RWPE2 (cell line): Measurements from ENCODE around the gene STAT3.
"Not testable (repeated sequence)": the region's sequence is repeated elsewhere in the genome, so short reads cannot be mapped to it uniquely, and the experiment has no call there.

Source experiments
- ATAC-seq: fragments of 200-7000 bp; cut with Tn5 transposase; 3 replicates; pipeline ENCODE4 v1.9.1; 2021; ENCODE audit warnings: low read depth
- DNase-seq: peaks from one replicate; pipeline ENCODE4 v3.0.0-alpha.2; 2020; ENCODE audit warnings: low spot score
- H3K27ac ChIP-seq: fragments of 450-650 bp; 2 replicates; pipeline ENCODE4 v1.5.1; 2017; ENCODE audit warnings: mild to moderate bottlenecking; ENCODE audit not compliant: poor library complexity, severe bottlenecking
- H3K27me3 ChIP-seq: fragments of 250-450 bp; sonication (Bioruptor Pico); 2 replicates; pipeline ENCODE4 v1.5.1; 2021; ENCODE audit warnings: mild to moderate bottlenecking, moderate library complexity; ENCODE audit not compliant: insufficient read depth, poor library complexity, severe bottlenecking
- H3K36me3 ChIP-seq: fragments of 250-450 bp; sonication (Bioruptor Pico); 2 replicates; pipeline ENCODE4 v1.5.1; 2020; ENCODE audit warnings: low read depth, mild to moderate bottlenecking, moderate library complexity
- H3K4me1 ChIP-seq: fragments of 250-450 bp; sonication (Bioruptor Pico); 2 replicates; pipeline ENCODE4 v1.5.1; 2021; ENCODE audit warnings: mild to moderate bottlenecking, moderate library complexity; ENCODE audit not compliant: insufficient read depth, poor library complexity, severe bottlenecking
- H3K4me3 ChIP-seq: fragments of 250-450 bp; sonication (Bioruptor Pico); 2 replicates; pipeline ENCODE4 v1.5.1; 2021; ENCODE audit warnings: mild to moderate bottlenecking, moderate library complexity; ENCODE audit not compliant: severe bottlenecking
- H3K9me3 ChIP-seq: fragments of 250-450 bp; sonication (Bioruptor Pico); 2 replicates; pipeline ENCODE4 v1.5.1; 2021; ENCODE audit warnings: mild to moderate bottlenecking, moderate library complexity; ENCODE audit not compliant: severe bottlenecking
- TF ChIP-seq, protein P1 (sequence below): fragments of 450-650 bp; IDR thresholded peaks from one replicate; pipeline ENCODE4 v1.5.1; 2017; ENCODE audit warnings: mild to moderate bottlenecking, moderate library complexity; ENCODE audit not compliant: poor library complexity, severe bottlenecking

Gene STAT3

DNA sequence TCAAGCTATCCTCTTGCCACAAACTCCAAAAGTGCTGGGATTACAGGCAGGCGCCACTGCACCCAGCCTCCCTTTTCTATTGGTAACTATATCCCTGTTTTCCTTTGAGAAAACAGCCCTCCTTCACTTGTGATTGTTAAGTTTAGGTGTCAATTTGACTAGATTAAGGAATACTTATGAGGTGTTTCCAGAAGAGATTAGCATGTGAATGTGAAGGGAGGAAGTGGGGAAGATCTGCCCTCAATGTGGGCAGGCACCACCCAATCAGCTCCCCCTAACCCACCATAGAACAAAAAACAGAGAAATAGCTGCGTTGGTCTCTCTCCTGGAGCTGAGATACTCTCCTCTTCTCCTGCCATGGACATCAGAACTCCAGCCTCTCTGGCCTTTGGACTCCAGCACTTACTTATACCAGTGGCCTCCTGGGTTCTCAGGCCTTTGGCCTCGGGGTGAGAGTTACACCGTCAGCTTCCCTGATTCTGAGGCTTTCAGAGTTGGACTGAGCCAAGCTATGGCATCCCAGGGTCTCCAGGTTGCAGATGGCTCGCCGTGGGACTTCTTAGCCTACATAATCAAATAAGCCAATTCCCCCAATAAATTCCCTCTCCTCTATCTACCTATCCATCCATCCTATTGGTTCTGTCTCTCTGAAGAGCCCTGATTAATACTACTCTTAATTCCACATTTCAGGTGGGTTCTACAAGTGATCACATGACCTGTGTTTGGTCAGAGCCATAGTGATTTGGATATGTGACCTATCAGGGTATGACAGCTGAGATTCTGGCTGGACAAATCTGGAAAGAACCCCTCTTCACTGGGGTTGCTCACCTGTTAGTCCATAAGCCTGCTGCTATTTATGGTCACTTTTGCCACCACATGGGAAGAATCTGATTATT, 12.0 kb upstream of the STAT3 start:
- Histone ChIP-seq H3K27me3 (no peaks in the 10 kb centered on the region), H3K9me3 (no peaks in the 10 kb centered on the region), H3K27ac (peak overlapping the region; percentile 23), H3K4me3 (no peak overlapping the region), H3K4me1 (no peaks in the 10 kb centered on the region), H3K36me3 (peaks cover 37% of the 10 kb centered on the region)
- ATAC-seq (no peak), DNase-seq (no peak)
- TF ChIP-seq, protein P1, sequence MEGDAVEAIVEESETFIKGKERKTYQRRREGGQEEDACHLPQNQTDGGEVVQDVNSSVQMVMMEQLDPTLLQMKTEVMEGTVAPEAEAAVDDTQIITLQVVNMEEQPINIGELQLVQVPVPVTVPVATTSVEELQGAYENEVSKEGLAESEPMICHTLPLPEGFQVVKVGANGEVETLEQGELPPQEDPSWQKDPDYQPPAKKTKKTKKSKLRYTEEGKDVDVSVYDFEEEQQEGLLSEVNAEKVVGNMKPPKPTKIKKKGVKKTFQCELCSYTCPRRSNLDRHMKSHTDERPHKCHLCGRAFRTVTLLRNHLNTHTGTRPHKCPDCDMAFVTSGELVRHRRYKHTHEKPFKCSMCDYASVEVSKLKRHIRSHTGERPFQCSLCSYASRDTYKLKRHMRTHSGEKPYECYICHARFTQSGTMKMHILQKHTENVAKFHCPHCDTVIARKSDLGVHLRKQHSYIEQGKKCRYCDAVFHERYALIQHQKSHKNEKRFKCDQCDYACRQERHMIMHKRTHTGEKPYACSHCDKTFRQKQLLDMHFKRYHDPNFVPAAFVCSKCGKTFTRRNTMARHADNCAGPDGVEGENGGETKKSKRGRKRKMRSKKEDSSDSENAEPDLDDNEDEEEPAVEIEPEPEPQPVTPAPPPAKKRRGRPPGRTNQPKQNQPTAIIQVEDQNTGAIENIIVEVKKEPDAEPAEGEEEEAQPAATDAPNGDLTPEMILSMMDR: no peak

DNA sequence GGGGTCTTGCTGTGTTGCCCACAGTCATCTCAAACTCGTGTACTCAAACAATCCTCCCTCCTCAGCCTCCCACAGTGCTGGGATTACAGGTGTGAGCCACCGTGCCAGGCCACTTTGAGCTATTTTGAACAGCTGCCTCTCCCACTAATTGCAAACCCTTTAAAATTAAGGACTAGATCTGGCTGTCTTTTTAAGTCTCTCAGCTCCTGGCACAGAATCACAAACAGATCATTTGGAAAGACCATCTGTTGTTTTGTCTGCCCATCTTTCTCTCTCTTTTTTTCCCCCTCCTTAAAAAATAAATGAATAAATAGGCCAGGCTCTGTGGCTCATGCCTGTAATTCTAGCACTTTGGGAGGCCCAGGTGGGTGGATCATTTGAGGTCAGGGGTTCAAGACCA, 10.9 kb upstream of the STAT3 start:
- Histone ChIP-seq H3K27me3 (no peaks in the 10 kb centered on the region), H3K4me3 (no peak overlapping the region), H3K9me3 (no peaks in the 10 kb centered on the region), H3K4me1 (no peaks in the 10 kb centered on the region), H3K27ac (peak overlapping the region; percentile 23), H3K36me3 (peaks cover 29% of the 10 kb centered on the region)
- DNase-seq: no peak
- ATAC-seq: no peak
- TF ChIP-seq, protein P1: no peak

DNA sequence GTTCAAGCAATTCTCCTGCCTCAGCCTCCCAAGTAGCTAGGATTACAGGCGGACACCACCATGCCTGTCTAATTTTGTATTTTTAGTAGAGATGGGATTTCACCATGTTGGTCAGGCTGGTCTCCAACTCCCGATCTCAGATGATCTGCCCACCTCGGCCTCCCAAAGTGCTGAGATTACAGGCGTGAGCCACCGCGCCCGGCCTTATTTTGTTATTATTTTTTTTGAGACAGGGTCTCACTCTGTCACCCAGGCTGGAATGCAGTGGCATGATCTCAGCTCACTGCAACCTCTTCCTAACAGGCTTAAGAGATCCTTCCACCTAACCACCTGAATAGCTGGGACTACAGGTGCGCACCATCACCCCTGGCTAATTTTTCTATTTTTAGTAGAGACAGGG, 7.4 kb upstream of the STAT3 start:
- not testable (repeated sequence) for DNase-seq, H3K27me3 ChIP-seq, H3K4me3 ChIP-seq, H3K27ac ChIP-seq, H3K4me1 ChIP-seq, H3K36me3 ChIP-seq, H3K9me3 ChIP-seq, ATAC-seq

DNA sequence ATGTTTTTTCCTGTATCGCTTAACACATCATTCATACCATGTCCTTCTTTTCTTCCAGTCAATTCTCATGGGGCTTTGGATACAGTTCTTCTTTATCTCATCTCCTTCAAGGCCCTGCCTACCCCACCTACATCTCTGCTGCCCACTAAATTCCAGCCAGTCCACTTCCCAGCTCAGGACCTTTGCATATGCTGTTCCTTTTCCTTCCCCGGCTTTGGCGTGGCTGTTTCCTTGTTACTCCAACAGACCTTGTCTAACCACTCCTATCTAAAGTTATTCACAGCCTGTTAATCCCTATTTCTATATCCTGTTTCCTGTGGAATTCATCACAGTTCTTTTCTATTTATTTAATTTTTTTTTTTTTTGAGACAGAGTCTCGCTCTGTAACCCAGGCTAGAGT, 6.6 kb upstream of the STAT3 start:
- DNase-seq (no peak), ATAC-seq (no peak)
- Histone ChIP-seq H3K27ac (no peak overlapping the region), H3K4me3 (no peak overlapping the region), H3K36me3 (no peaks in the 10 kb centered on the region), H3K4me1 (no peaks in the 10 kb centered on the region), H3K9me3 (no peaks in the 10 kb centered on the region), H3K27me3 (no peaks in the 10 kb centered on the region)
- TF ChIP-seq, protein P1: no peak

DNA sequence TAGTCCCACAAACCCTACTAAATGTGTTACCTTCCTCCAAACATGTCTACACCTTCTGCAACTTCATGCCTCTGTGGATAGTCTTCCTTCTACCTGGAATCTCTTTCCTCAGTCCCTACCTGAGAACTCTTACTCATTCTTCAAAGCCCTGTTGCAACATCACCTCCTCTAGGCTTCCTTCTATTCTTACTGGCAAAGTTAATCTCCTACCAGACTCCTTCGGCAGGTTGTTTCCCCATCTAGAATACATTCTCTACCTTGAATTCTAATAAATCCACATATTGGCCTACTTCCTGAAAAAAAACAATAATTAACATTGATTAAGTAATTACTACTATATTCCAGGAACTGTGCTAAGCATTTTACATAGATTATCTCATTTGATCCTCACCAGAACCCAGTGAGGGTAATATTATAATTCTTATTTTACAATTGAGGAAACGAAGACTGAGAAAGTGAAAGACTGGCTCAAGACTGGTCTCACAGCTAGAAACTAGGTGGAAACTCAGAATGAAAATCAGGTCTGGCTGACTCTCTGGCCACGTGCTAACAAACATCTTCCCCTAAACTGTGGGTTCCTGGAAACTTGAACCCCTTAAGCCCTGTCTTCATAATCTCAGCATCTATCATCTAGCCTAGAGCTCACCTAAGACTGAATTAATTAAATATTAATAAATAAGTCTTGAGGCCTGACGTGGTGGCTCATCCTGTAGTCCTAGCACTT, 4.6 kb upstream of the STAT3 start:
- Histone ChIP-seq H3K27me3 (no peaks in the 10 kb centered on the region), H3K9me3 (no peaks in the 10 kb centered on the region), H3K4me3 (no peak overlapping the region), H3K36me3 (no peaks in the 10 kb centered on the region), H3K4me1 (peaks cover 5% of the 10 kb centered on the region), H3K27ac (no peak overlapping the region)
- TF ChIP-seq, protein P1: no peak
- no peak for DNase-seq
- ATAC-seq: no peak

DNA sequence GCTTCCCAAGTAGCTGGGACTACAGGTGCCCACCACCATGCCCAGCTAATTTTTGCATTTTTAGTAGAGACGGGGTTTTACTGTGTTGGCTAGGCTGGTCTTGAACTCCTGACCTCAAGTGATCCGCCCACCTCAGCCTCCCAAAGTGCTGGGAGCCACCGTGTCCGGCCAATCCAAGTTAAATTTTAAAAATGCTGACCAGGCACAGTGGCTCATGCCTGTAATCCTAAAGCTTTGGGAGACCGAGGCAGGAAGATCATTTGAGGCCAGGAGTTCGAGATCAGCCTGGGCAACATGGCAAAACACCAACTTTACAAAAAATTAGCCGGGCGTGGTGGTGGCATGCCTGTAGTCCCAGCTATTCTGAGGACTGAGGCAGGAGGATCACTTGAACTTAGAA, 3.2 kb upstream of the STAT3 start:
- not testable (repeated sequence) for H3K36me3 ChIP-seq, ATAC-seq, H3K27ac ChIP-seq, H3K4me3 ChIP-seq, H3K9me3 ChIP-seq, DNase-seq, H3K27me3 ChIP-seq
- H3K4me1 ChIP-seq: peaks cover 12% of the 10 kb centered on the region
